Neural progenitor cell (in vitro differentiated cells): ENCODE results near the gene DSCAML1.

Experiments used
- EZH2 ChIP-seq: fragments of 200-600 bp; sonication (generic); IDR thresholded peaks from 2 replicates; pipeline ENCODE4 v1.6.1; 2017; ENCODE audit warnings: antibody characterized with exemption, mild to moderate bottlenecking, moderate library complexity
- EZH2phosphoT487 ChIP-seq: fragments of 200-600 bp; sonication (generic); IDR thresholded peaks from 2 replicates; pipeline ENCODE4 v1.6.1; 2017; ENCODE audit warnings: antibody characterized with exemption

DNA sequence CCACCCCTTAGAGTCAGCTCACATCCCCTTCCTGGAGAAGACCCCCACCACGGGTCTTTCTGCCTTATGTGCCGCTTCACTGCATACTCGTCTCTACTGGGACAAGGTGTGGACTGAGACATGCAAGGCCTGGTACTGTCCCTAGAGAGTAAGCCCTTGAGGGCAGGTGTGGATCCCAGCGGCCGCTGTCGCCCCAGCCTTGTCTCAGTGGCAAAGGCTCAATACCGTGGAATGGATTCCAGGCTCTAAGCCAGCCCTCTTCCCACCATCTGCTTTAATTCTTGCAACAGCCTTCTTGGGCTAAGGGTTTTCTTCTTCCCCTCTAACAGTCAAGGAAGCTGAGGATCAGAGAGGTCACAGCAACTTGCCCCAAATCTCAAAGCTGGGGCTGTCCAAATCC is 249.1 kb downstream of the DSCAML1 start:
- TF ChIP-seq EZH2phosphoT487, result no peak
- no peak for TF ChIP-seq EZH2
